K562 (cell line): ENCODE results near the gene PRPF6.

Experiments
- HOMEZ ChIP-seq: fragments of 250-450 bp; sonication (Bioruptor Pico); IDR thresholded peaks from 2 replicates; pipeline ENCODE4 v1.4.0; 2020; ENCODE audit warnings: mild to moderate bottlenecking, moderate library complexity
- SMAD4 ChIP-seq: fragments of 250-450 bp; sonication (Bioruptor Pico); conservative IDR thresholded peaks from 2 replicates; pipeline ENCODE4 v1.8.0; 2021; ENCODE audit warnings: inconsistent platforms, mild to moderate bottlenecking, moderate library complexity

- TF ChIP-seq HOMEZ (CRISPR knock-in tag) (no peak), SMAD4 (CRISPR knock-in tag) (no peak)
Observed at GRCh38 chr20:63963348-63963741, 17.6 kb upstream of the PRPF6 start.
